Right lobe of liver (tissue), 4 donors: Measurements from ENCODE around the gene CPNE6.

ENCODE experiments used
- POLR2A ChIP-seq: fragments of 450-650 bp; IDR thresholded peaks from one replicate; pipeline ENCODE4 v1.6.1; 2017; ENCODE audit warnings: antibody characterized with exemption, mild to moderate bottlenecking
- TF ChIP-seq, protein P1 (sequence below), 4 donors: fragments of 200-600 bp in 3 of 4; fragments of 450-650 bp in 1 of 4; IDR thresholded peaks; one replicate each; pipeline versions ENCODE4 v1.5.1 to v1.8.0; 2016 to 2022; ENCODE audit warnings: antibody characterized with exemption in 4 of 4, mild to moderate bottlenecking in 2 of 4
- donor health status: DM: no; HTN: no; CAD: no.
- donor health status: DM: no; HTN: no; CAD: no.
- donor health status: DM: no; HTN: yes; CAD: no.

DNA sequence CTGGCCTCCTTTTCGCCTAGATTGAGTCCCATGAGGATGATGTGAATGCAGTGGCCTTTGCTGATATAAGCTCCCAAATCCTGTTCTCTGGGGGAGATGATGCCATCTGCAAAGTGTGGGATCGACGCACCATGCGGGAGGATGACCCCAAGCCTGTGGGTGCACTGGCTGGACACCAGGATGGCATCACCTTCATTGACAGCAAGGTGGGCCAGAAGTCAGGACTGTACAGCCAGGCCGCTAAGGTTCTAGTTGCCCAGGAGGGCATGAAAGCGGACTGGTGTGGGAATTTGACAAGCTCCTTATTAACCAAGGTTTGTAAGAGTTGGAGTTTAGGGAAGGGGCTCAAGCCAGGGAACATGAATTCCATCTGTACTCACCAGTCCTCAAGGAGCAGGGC is 48.3 kb downstream of the CPNE6 start:
- TF ChIP-seq, protein P1, sequence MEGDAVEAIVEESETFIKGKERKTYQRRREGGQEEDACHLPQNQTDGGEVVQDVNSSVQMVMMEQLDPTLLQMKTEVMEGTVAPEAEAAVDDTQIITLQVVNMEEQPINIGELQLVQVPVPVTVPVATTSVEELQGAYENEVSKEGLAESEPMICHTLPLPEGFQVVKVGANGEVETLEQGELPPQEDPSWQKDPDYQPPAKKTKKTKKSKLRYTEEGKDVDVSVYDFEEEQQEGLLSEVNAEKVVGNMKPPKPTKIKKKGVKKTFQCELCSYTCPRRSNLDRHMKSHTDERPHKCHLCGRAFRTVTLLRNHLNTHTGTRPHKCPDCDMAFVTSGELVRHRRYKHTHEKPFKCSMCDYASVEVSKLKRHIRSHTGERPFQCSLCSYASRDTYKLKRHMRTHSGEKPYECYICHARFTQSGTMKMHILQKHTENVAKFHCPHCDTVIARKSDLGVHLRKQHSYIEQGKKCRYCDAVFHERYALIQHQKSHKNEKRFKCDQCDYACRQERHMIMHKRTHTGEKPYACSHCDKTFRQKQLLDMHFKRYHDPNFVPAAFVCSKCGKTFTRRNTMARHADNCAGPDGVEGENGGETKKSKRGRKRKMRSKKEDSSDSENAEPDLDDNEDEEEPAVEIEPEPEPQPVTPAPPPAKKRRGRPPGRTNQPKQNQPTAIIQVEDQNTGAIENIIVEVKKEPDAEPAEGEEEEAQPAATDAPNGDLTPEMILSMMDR (IDR thresholded peaks at IDR 0.05), result no peak
- TF ChIP-seq POLR2A, result no peak
